Fibroblast of pulmonary artery (primary cell): ENCODE data around the gene BRIX1.

Experiments used
- DNase-seq: peaks from one replicate; pipeline ENCODE4 v3.0.0-alpha.2; 2010; ENCODE audit warnings: low read depth
- H3K4me3 ChIP-seq: replicated peaks from 2 replicates; pipeline ENCODE4 v1.5.1; 2011; ENCODE audit warnings: low read depth, mild to moderate bottlenecking, control low read depth, low read length, moderate library complexity
- TF ChIP-seq, protein P1 (sequence below): IDR thresholded peaks from 2 replicates; pipeline ENCODE4 v1.5.1; 2011; ENCODE audit warnings: mild to moderate bottlenecking, control low read depth, low read length, inconsistent platforms; ENCODE audit errors: missing control alignments

The BRIX1 gene

DNA sequence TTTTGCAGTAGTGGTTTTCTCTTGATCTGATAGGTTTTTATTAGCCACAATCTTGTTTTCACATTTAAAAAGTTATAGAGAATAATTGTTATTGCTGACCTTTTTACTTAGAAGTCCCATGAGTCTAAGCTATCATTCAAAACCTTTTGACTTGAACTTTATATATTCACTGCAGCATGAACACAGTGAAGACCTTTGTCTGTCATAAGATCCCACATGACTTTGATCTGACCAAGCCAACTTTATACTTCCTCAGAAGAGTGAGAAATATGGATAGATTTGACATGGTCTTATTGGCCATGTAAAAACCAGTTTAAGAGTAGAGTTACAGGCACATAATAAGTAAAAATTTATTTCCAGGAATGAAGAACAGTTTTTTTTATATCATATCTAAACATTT is 34.3 kb upstream of the BRIX1 start:
- no peak overlapping the region for H3K4me3 ChIP-seq
- no peak for DNase-seq
- TF ChIP-seq, protein P1, sequence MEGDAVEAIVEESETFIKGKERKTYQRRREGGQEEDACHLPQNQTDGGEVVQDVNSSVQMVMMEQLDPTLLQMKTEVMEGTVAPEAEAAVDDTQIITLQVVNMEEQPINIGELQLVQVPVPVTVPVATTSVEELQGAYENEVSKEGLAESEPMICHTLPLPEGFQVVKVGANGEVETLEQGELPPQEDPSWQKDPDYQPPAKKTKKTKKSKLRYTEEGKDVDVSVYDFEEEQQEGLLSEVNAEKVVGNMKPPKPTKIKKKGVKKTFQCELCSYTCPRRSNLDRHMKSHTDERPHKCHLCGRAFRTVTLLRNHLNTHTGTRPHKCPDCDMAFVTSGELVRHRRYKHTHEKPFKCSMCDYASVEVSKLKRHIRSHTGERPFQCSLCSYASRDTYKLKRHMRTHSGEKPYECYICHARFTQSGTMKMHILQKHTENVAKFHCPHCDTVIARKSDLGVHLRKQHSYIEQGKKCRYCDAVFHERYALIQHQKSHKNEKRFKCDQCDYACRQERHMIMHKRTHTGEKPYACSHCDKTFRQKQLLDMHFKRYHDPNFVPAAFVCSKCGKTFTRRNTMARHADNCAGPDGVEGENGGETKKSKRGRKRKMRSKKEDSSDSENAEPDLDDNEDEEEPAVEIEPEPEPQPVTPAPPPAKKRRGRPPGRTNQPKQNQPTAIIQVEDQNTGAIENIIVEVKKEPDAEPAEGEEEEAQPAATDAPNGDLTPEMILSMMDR, result no peak

- TF ChIP-seq, protein P1, result no peak
- DNase-seq, result no peak
- no peak overlapping the region for H3K4me3 ChIP-seq
Measured at GRCh38 chr5:34886392-34887119, 29.0 kb upstream of the BRIX1 start.

DNA sequence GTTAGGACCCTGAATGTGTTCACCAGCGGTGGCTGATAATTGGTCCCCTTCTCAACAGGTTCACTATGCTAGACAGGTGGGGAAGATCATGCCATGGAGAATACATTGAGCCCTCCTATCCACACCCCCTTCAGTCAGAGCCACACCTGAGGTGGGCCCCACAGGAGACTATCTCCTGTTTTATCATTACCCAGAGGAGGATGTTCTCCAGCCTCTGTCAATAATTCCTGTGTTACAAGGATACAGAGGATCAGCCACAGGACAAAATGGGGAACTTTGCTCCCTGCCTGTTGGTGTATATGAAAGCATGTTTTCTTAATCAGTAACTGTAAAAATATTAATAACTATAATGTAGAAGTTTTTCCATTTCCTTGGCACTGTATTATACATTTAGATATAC is 26.1 kb upstream of the BRIX1 start:
- no peak overlapping the region for H3K4me3 ChIP-seq
- no peak for DNase-seq
- TF ChIP-seq, protein P1, result no peak

GRCh38 chr5:34891981-34892380 is 23.5 kb upstream of the BRIX1 start:
- peak; percentile 74 for DNase-seq
- TF ChIP-seq, protein P1, result no peak

DNA sequence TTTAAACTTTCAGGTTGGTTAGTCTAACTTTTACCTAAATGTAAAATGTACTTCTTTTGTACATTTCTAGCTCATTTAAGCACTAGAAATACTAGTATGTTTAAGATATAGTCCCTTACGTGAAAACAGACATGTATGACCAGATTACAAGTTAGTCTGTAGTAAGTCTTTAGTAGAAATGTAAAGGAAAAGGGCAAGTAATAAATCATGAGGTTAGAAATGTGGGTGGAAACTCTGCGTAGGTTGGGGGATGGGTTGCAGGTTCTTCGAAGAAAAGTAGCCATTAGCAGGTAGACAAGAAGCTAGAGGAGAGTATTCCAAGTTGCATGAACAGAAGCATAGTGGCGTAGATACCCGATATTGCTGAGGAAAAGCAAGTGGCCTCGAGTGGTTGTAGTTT is 23.1 kb upstream of the BRIX1 start:
- no peak overlapping the region for H3K4me3 ChIP-seq
- TF ChIP-seq, protein P1, result no peak
- no peak for DNase-seq

More at GRCh38 chr5:34891981-34892380, 23.5 kb upstream of the BRIX1 start:
- H3K4me3 ChIP-seq, result no peak overlapping the region

GRCh38 chr5:34894716-34895115 is 20.8 kb upstream of the BRIX1 start:
- DNase-seq, result no peak
- no peak overlapping the region for H3K4me3 ChIP-seq
- TF ChIP-seq, protein P1, result no peak
